SIG-M5 (cell line): Measurements from ENCODE around the gene BTK.

Source experiments
- DNase-seq: peaks from one replicate; lab custom pipeline; 2025; lab: John Stamatoyannopoulos, UW

BTK gene

DNA sequence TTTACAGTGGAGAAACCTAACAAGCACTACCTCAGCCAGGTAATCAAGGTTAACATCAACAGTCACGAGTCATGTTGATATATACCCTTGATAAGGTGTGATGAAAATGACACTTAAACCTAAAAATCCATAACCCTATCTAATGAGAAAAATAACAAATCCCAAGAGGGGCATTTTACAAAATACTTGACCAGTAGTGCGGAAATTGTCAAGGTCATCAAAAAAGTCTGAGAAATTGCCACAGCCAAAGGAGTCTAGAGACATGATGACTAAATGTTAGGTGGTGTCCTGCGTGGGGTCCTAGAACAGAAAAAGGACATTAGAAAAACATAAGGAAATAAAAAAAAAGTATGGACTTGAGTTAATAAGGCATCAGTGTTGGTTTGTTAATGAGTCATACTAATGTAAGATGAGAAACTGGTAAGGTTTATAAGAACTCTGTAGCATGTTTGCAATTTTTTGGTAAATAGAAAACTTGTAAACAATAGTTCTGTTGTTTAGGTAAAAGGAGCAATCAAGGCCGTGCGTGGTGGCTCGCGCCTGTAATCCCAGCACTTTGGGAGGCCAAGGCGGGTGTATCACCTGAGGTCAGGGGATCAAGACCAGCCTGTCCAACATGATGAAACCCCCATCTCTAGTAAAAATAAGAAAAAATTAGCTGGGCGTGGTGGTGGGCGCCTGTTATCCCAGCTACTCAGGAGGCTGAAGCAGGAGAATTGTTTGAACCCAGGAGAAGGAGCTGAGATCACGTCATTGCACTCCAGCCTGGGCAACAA, 7.7 kb upstream of the BTK start:
- no peak for DNase-seq

DNA sequence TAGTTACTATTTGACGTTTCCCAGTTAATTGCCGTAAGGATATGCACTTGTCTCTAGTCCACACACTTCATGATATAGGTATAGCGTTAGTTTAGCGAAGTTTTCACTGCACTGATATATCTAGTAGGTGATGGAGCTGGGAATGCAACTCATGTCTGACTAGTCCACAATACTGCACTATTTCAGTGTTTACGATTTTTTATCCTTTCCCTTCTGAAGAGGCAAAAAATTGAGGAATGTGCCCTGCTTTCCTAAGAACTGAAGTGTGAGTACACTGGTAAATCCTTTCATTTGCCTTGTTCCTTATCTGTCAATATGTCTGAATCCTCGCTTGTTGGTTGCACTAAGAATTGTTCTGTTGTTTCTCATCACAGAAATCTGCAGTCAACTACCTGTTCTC, 5.8 kb upstream of the BTK start:
- DNase-seq, result no peak

DNA sequence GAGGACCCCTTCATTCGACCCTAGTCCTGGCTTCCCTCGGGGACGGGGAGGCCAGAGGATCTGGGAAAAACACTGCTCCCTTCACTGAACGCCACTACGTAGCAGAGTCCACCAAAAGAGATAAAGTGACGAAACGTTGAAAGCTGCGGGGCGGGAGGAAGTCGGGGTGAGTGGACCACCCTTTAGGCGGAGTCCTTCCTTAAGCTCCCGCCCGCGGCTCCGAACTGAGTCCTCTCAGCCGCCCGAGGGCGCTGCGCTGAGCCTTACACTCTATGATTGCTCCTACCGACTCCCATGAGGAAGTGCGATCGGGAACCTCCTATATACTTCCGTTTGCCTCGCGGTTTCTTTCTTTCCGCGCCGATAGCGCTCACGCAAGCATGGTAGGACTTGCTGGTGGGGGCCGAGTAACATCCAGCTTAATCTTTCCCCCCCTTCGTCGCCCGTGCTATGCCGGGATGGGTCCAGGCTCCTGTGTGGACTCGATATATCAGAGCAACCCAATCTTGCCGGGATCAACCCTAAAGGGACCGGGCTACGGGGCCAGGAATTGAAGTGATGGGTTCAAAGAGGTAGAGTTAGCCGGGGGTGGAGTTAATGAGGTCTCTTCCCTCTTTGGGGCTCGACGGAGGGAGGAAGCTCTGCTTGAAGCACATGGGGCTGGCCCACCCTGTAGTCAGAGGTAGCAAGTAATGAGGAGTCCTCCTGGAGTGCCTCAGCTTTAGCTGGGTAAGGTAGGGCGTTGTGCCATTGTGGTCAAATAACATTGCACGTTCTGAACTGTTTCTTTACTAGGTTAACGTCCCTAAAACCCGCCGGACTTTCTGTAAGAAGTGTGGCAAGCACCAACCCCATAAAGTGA, 4.9 kb upstream of the BTK start, which contains the start of gene RPL36A:
Gene RPL36A, plus strand, starts transcription at position 348 of the 862 bp plus-strand sequence. Its CDS starts 33 bp downstream, at position 381.
- DNase-seq, result peak; percentile 77

DNA sequence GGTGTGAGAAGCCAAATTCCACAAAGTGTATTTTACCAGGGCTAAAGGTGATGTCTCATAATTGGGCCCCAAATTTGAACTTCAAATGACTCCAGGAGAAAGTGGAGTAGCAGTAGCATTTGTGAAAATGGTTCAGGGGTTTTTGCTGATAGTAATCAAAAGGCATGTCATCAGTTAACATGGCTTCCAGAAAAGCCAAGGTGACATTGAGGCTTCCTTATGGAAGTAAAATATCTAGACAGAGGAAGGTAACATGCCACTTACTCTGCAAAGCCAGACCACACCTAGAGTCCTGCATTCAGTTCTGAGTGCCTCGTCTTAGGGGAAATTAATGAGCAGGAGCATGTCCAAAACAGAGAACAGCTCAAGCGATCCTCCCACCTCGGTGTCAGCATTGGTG, 2.6 kb upstream of the BTK start:
- DNase-seq, result no peak

DNA sequence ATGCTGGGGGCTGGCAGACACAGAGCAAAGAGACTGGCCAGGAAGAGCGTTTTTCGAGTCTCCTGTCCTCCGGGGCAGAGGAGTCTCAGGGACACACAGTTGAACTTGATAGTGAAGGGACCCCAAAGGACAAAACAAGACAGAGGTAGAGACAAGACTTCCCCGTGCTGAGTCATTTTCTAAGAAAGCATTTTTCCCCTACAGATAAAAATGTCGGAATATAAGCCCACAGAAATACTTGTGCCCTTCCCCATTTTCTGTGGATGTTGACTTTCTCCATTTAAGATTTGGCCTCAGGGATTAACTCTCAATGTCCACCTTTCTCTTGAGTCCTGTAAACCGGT, 523 bp upstream of the BTK start:
- no peak for DNase-seq

DNA sequence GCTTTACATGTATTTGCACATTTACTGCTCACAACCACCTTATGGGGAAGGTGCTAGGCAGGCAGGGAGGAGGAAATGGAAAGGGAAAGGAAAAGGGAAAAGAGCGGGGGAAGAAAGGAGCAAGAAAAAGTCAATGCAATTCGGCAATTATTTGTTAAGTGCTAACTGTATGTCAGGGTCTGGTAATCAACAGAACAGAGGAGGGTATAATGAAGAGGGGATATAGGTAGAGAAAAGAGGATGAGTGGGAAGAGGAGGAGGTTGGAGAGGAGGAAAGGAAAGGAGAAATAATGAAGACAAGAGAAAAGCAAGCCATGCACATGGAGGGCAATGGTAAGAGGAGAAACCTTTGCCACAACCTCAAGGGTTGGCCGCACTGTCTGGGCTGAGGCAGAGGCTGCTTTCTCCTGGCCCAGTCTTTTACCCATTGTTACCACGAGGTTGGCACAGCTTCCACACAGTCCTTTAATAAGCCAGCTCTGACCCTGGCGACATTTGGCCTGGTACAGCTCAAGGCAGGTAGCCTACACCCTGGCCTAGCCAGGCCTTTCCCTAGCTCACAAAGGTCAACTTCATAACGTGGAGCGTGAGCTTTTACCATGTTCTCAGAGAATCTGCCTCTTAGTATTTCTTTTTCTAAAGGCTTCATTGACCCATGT, 836 bp downstream of the BTK start:
- no peak for DNase-seq

DNA sequence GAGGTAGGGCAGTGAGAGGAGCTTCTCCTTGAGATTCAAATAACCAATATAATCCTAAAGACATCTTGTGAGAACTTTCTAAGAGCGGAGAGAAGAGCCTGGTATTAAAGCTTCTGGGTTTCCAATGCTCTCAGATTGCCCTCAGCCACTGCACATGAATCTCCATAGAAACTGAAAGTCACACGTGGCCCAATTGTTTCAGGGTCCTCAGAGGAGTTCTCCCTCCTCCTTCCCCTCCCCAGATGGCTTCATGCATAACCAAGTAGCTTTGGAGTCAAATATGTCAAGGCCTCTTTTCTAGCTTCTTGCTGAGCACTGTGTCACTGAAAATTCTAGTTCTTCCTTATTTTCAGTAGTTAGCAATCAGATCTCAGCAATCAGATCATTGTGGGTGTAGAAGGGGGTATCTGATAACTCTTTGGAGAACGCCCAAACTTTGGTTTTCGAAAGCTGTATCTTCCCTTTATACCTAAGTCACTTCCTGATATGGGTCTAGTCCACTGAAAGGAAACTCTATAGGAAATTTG, 2.2 kb downstream of the BTK start:
- DNase-seq, result no peak

DNA sequence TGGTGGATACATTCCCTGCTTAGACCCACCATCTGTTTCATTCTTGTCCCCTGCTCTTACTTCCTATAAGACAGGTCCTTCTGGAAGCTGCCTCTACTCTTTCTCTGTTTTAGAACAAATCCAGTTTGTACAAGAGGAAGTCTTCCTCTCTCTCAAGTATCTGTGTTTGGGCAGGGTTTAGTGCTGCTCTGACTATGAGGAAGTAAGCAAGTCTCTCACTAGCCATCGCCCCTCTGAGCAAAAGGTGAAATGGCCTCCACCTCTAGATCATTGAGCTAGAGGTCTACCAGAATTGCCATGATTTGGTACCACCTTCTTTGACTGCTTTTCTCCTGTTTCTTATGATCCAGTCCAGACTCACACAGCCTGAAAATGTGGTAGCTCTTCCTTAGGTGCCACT, 8.4 kb downstream of the BTK start:
- no peak for DNase-seq

DNA sequence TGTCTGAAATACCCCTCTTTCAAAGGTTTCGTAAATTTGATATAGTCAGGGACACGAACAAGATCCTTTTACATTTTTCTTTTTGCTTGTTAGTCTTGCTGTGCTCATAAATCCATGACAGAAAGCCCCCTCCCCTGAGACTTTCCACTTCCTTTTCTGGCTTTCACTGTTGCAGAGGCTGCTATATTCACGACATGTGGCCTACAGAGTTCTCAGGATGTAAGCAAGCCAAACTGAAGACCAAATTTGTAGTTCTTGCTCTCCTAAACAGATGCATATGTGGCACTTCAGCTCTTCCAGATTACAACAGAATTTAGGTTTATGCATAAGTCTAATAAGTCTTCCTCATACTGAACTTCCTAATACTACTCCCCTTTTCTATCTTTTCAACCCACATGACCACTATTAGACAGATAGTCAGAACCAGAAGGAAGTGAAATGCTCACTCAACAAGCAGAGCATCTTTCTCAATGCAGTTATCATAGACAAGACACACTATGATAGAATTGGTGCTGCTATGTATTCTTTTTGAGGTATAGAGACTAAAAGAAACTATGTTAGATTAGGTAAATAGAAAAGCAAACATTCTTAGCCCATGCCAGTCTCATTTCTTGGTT, 15.0 kb downstream of the BTK start:
- DNase-seq, result no peak

DNA sequence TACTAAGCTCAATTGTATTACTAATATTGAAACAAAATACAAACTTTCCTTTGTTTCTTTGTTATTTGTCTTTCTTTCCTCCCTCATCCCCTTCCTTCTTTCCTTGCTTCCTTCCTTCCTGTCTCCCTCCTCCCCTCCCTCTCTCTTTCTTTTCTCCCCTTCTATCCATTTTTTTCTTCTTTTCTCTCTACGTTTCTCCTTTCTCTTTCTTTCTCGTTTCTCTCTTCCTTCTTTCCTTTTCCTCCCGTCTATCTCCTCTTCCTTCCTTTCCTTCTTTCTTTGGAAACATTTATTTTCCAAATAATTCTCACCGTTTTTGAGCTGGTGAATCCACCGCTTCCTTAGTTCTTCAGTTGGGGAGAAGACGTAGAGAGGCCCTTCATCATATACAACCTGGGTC, 16.3 kb downstream of the BTK start:
- DNase-seq, result no peak

DNA sequence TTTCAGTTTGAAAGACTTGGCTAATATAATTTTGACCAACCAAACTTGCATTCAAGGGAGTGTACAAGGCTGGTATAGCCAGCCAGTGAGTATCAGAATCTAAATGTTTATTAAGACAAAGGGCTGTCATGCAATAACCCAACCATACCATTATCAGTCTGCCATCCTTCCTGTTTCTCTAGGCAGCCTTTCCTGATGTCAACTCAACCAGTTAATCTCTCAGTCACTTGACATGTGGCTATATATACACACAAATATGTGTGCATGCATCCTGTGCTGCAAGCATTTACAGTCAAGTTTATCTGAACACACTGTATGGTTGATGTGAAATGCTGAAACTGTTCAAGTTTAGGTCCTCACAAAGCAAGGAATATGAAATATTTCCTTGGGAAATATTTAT, 17.2 kb downstream of the BTK start:
- DNase-seq, result no peak

DNA sequence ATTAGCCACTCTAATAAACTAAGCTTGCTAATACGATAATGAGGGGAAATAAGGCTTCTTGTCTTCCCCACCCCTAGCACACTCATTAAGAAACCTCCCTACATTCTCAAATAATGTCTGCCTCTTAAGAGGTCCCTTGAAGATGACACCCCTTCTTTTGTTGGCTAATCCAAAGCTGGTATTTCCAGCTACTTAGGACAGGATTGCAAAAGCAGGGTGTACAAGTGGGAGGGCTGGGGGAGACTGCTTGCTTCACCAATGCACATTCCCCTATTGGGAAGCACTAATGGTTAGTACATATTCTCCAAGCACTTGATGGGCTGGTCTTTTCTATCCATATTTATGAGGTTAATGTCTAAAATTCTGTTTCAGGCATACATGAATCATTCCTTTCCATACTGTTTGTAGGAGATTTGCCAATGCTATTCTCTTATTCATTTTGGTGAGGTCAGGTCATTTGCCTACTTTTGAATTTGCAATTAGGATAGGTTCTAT, 20.6 kb downstream of the BTK start:
- no peak for DNase-seq

DNA sequence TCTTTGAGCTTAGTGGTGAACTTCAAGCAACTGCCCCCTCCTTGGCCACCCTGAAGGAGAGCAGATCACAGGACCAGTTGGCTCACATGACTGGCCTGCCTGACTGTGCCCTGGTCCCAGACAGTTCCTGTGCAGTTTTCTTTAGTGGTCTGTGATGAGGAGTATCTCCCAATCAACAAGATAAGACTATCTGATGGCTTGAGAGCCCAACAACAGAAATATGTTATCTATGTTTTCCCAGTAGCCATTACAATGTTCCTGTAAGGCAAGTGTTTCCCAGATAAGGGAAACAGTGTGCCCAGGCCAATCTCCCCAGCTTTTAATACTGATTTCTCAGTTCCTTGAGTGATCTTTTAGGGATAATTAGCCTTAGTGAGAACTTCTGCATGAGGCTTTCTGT, 23.2 kb downstream of the BTK start:
- no peak for DNase-seq

DNA sequence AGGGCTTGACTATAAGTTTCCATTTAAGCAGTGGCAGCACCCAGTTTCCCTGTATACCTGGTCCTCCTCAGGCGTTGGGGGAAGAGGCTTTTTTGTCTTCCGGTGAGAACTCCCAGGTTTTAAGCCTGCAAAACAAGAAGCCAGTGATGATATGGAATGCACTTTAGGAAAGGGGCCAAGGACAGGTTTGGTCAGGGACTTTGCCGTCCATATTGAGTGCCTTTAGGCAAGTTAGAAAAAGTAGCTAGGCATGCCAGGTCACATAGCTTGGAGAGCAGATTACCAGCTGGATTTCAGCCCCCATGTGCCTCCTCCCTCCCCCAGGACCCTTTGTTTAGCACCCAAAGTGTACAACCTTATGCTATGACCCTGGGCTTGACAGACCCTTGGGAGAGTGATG, 23.9 kb downstream of the BTK start:
- DNase-seq, result no peak

DNA sequence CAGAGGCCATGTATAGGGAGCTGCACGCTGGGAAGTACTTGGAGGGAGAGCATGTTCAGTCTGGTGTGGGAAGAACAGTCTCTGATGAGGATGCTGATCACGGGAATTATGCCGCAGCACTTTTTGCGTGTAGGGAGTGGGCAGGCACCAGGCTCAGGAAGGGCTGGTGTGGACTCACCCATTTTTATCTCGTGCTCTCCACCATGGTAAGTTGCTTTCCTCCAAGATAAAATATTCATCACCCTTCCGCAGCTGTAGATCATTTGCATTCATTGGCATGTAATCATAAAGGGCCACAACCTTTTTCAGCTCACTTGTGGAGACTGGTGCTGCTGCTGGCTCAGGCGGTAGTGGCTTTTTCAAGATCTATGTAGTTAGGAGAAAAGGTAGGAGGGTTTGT, 25.6 kb downstream of the BTK start:
- no peak for DNase-seq

DNA sequence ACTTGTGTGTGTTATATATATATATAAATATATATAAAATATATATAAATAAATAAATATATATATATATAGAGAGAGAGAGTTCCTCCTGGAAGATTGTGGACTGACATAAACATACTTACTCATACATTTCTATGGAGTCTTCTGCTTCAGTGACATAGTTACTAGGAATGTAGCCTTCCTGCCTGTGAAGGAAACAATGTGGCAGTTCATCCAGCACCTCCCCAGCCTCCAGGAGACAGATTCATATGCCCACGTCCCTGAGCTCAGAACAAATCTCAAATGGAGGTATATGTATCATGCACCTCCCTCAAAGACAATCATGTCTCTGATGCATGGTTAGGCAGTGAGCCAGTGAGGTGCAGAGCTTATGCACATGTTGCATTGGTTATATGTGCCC, 26.0 kb downstream of the BTK start:
- no peak for DNase-seq

DNA sequence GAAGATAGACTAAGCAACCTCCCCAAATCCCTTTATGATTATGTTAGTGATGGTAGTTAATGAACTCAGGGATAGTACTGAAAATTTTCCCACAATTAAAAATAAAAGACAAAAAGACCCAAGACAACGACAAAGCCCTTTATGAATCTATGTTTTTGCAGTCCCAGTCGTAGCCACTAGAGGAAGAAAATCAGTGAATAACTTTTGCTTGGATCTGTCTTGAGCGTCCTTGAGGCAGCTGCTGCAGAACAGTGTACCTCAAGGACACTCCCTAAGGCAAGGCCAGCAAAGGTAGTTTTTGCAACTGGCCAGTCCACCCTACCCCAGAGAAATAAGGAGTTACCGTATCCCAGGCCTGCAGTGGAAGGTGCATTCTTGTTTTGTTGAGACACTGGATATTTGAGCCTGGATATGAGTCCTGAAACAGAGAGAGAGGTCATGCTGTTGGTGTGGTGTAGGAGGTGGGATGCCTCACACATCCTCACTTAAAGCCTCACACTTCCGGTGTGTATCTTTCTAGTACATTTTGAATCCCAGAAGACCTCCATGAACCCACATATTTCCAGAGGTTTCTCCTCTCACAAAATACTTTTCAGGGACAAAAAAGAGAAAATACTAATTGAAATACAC, 28.7 kb downstream of the BTK start:
- DNase-seq, result no peak

DNA sequence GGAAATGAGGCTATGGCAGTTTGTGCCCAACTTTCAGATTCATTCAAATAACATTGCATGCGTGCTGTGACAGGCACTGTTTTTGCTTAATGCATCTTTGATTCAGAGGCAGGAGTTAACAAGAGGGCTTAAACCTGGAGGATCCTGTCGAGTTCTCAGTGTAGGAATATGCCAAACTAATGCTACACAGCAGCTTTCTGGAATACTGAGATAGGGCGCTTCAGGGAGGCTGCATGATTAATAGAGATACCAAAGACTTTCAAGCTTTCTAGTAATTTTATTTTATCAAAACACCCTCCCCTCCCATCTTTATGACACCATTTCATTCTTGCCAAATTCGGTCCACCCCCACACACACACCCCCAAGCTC, 36.8 kb downstream of the BTK start:
- no peak for DNase-seq

DNA sequence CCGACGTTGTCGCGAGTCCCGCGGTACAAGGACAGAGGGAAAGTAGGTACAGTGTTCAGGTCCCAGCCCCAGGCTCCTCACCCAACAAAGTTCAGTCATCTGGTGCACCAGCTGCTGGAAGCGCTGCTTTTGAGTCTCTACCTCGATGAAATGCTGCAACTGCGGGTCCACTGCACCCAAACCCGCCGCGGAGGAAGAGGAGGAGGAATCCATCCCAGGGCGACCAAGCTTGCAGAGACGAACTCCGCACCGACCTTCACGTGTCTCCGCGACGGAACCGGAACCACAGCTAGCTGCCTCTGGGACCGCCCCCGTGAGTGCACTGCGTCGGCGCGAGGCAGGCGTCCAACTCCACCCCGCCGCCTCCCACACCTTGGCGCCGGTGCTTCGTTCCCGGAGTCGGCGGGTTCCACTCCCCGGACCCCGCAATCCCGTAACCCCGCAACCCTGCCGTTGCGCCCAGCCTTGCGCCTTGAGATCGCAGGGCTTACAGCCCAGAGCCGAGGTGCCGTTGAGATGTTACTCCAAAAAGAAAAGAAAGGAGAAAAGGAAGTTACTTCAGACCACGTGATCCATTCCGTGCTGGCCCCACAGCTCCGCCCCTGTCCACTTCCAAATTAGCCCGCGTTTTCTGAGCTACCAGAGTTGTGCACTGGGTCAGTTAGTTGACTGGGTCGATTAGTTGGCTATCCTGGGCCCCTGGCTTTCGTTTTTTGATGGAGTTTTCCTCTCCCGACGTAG, 37.4 kb downstream of the BTK start, which contains the start of gene TIMM8A:
Gene TIMM8A, minus strand, starts transcription at position 291 of the 741 bp plus-strand sequence. Its CDS starts 78 bp downstream, at position 213.
- peak; percentile 1 for DNase-seq

DNA sequence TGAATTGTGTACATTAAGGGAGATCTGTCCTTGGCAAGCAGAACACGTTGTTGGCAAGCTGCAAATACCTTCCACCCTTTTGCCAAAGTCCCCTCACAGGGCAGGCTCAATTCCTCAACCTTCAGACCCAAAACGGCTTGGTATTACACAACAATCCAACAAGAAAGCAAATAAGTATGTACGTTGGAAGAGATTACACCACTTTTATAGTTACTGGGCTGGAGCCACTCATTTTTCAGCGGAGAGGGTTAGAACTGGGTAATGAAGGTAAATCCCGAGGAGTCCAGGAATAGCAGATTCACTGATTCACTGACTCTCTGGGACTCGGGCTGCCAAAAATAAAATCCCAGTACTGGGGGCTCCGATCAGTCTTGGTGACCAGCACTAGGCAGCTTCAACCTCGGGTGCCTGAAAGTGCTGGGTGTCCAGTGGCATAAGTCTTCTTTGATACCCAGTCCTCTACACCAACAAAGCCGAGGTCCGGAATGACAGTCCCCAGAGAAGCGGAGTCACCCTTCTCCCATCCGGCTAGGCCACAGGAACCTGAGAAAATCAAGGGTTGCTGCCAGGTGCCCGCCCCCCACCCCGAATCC, 38.0 kb downstream of the BTK start:
- no peak for DNase-seq
